Ovary (tissue), 9 donors: Measurements from ENCODE around the gene FTCD. TPM values are rescaled to one million over a fixed set of nuclear protein-coding genes. Genes with fewer than 3 reads are reported as not detected.

Source experiments
- DNase-seq, 5 donors: peaks; one replicate each; pipeline ENCODE4 v3.0.0-alpha.2; 2019 to 2020
- H3K27ac ChIP-seq, 2 donors: fragments of 200-600 bp; one replicate each; pipeline versions ENCODE4 v1.5.1 to v1.8.0; 2019 to 2022
- H3K27me3 ChIP-seq: fragments of 200-600 bp; one replicate; pipeline ENCODE4 v1.8.0; 2022
- H3K36me3 ChIP-seq: fragments of 200-600 bp; sonication (generic); one replicate; pipeline ENCODE4 v1.5.1; 2019
- H3K4me1 ChIP-seq: one replicate; pipeline ENCODE4 v1.8.1; 2013; ENCODE audit warnings: mild to moderate bottlenecking, moderate library complexity; ENCODE audit not compliant: insufficient read depth
- H3K4me3 ChIP-seq: fragments of 200-600 bp; sonication (generic); one replicate; pipeline ENCODE4 v1.5.1; 2017
- H3K9me3 ChIP-seq, 2 donors: fragments of 200-600 bp in 1 of 2; sonication (generic) in 1 of 2; one replicate each; pipeline versions ENCODE4 v1.5.1 to v1.8.1; 2013 to 2019; ENCODE audit warnings: mild to moderate bottlenecking in 1 of 2, moderate library complexity in 1 of 2
- CTCF ChIP-seq, 3 donors: fragments of 450-650 bp in 2 of 3; fragments of 200-600 bp in 1 of 3; IDR thresholded peaks; one replicate each; pipeline versions ENCODE4 v1.5.1 to v1.8.0; 2016 to 2022; ENCODE audit warnings: antibody characterized with exemption in 3 of 3, mild to moderate bottlenecking in 1 of 3
- EP300 ChIP-seq: sonication (generic); formaldehyde crosslinking; IDR thresholded peaks from one replicate; pipeline ENCODE4 v1.6.1; 2017; ENCODE audit warnings: antibody characterized with exemption
- POLR2A ChIP-seq: fragments of 450-650 bp; IDR thresholded peaks from one replicate; pipeline ENCODE4 v1.6.1; 2017; ENCODE audit warnings: antibody characterized with exemption, mild to moderate bottlenecking, moderate library complexity
- WGBS, 3 donors: extraction: QIAGEN DNeasy Blood & Tissue Kit in 1 of 3; methylation state at CpG; one replicate each; pipeline versions ENCODE4 v1.1.5 to v1.1.7; 2013 to 2017; 5-methylcytosine and 5-hydroxymethylcytosine counted together
- intact Hi-C, 4 donors: fragments of 100-400 bp; cut with DNase I; formaldehyde crosslinking; loops; one replicate each; pipeline versions ENCODE4 v1.11.0 to v1.15.1; 2022 to 2023
- polyA plus RNA-seq, 2 donors: library from polyadenylated mRNA; stranded (reverse); fragments of 200-250 nt in 1 of 2; fragments of 350-450 nt in 1 of 2; fragmentation: Illumina TruSeq in 1 of 2; extraction: RNeasy Lipid Tissue Mini Kit (QIAGEN cat#74804) in 1 of 2; gene quantifications; one replicate each; pipeline ENCODE4 v1.2.3, GENCODE V29; 2013 to 2014
- total RNA-seq, 7 donors: library from RNA; depleted of rRNA in 2 of 7; stranded (reverse); fragments of >200 nt in 2 of 7; fragmentation: NEBNext Ultra II Directional in 3 of 7; extraction: Animal tissue kit (Norgen Biotek cat#: 25700) in 3 of 7; gene quantifications; one replicate each; pipeline versions ENCODE4 v1.1.0 to v1.2.4, GENCODE V29; 2016 to 2023
- donor health status: DM: no; HTN: no; CAD: no; lungs with moderate emphysema.
- donor health status: DM: no; HTN: no; CAD: no.
- donor health status: Bipolar disorder and iron deficiency.
- donor health status: DM: yes; HTN: yes; CAD: no.
- donor health status: DM: no; HTN: no; CAD: no.
- donor health status: DM: yes; HTN: yes; CAD: no.

The FTCD gene
- total and polyA plus RNA-seq, 9 donors: 0.83 to 7.5 (median 3.7) TPM; not detected in 1

GRCh38 chr21:46131838-46132651 is 23.3 kb downstream of the FTCD start:
- H3K4me3 ChIP-seq: no peak overlapping the region
- WGBS, 3 donors: 90 to 93% (median 91%) methylated on average over 79 to 85 of the region's 85 CpGs
- no peaks in the 10 kb centered on the region for H3K9me3 ChIP-seq
- no peak overlapping the region for H3K27ac ChIP-seq
- no peaks in the 10 kb centered on the region for H3K27me3 ChIP-seq
- no peak for TF ChIP-seq EP300
- TF ChIP-seq CTCF (IDR thresholded peaks at IDR 0.05): no peak
- no peak for TF ChIP-seq POLR2A
- no peaks in the 10 kb centered on the region for H3K36me3 ChIP-seq
- intact Hi-C loops: no loop called here
- H3K4me1 ChIP-seq: no peaks in the 10 kb centered on the region
- no peak for DNase-seq

- WGBS, 3 donors: 76 to 100% (median 77%) methylated on average over 2 to 4 of the region's 4 CpGs
- Histone ChIP-seq H3K27me3 (no peaks in the 10 kb centered on the region), H3K36me3 (no peaks in the 10 kb centered on the region), H3K9me3 (no peaks in the 10 kb centered on the region), H3K27ac (no peak overlapping the region), H3K4me3 (no peak overlapping the region), H3K4me1 (no peaks in the 10 kb centered on the region)
- intact Hi-C loops: no loop called here
- TF ChIP-seq CTCF (IDR thresholded peaks at IDR 0.05) (no peak), POLR2A (no peak), EP300 (no peak)
- no peak for DNase-seq
These were observed 23.9 kb downstream of the FTCD start for GRCh38 chr21:46131588-46131837.

- Histone ChIP-seq H3K4me1 (no peaks in the 10 kb centered on the region), H3K4me3 (no peak overlapping the region), H3K9me3 (no peaks in the 10 kb centered on the region), H3K36me3 (no peaks in the 10 kb centered on the region), H3K27ac (no peak overlapping the region), H3K27me3 (no peaks in the 10 kb centered on the region)
- TF ChIP-seq EP300: no peak
- no peak for TF ChIP-seq CTCF (IDR thresholded peaks at IDR 0.05)
- TF ChIP-seq POLR2A: no peak
- intact Hi-C loops: no loop called here
- 60 to 72% (median 71%) methylated on average over 22 of the region's 22 CpGs for WGBS, 3 donors
- DNase-seq: peak in 2 of 5 donors; percentile 51 to 52
These were observed 24.4 kb downstream of the FTCD start for GRCh38 chr21:46130831-46131587.

- TF ChIP-seq CTCF (IDR thresholded peaks at IDR 0.05): no peak
- TF ChIP-seq EP300: no peak
- no peak for TF ChIP-seq POLR2A
- Histone ChIP-seq H3K9me3 (no peaks in the 10 kb centered on the region), H3K27ac (no peak overlapping the region), H3K4me1 (no peaks in the 10 kb centered on the region), H3K4me3 (no peak overlapping the region), H3K27me3 (no peaks in the 10 kb centered on the region), H3K36me3 (no peaks in the 10 kb centered on the region)
- DNase-seq: peak in 3 of 5 donors; percentile 36 to 49 (median 39)
- intact Hi-C loops: no loop called here
- 78 to 82% (median 79%) methylated on average over 26 to 27 of the region's 27 CpGs for WGBS, 3 donors
These were observed 25.3 kb downstream of the FTCD start for GRCh38 chr21:46129846-46130651.
